Kidney (tissue), 14 donors: ENCODE results near the gene C3orf70. TPM values are rescaled to one million over a fixed set of nuclear protein-coding genes. Genes with fewer than 3 reads are reported as not detected.

Experiments used
- DNase-seq, 5 donors: peaks; one replicate each; pipeline ENCODE4 v3.0.0-alpha.2; 2013 to 2020
- FAIRE-seq: peaks from 2 replicates; lab custom pipeline; 2012; peaks lifted over from hg19 to GRCh38; lab: Jason Lieb, UNC
- H3K27ac ChIP-seq, 2 donors: one replicate each; pipeline ENCODE4 v1.7.0; 2013; ENCODE audit warnings: low read depth in 2 of 2, low read length in 2 of 2, inconsistent platforms in 1 of 2
- H3K27me3 ChIP-seq: one replicate; pipeline ENCODE4 v1.7.1; 2013; ENCODE audit warnings: low read length, inconsistent platforms; ENCODE audit not compliant: control insufficient read depth, insufficient read depth
- H3K36me3 ChIP-seq, 3 donors: one replicate each; pipeline versions ENCODE4 v1.7.0 to v1.7.1; 2013; ENCODE audit warnings: low read length in 3 of 3, control low read depth in 1 of 3, inconsistent platforms in 1 of 3; ENCODE audit not compliant: insufficient read depth in 3 of 3, control insufficient read depth in 2 of 3
- H3K4me1 ChIP-seq, 3 donors: one replicate each; pipeline versions ENCODE4 v1.7.0 to v1.7.1; 2013; ENCODE audit warnings: low read length in 3 of 3, inconsistent platforms in 1 of 3, low read depth in 1 of 3; ENCODE audit not compliant: control insufficient read depth in 2 of 3, insufficient read depth in 2 of 3
- H3K4me3 ChIP-seq, 3 donors: one replicate each; pipeline versions ENCODE4 v1.7.0 to v1.8.1; 2013; ENCODE audit warnings: low read length in 3 of 3, control low read depth in 1 of 3, inconsistent platforms in 1 of 3
- H3K9ac ChIP-seq, 3 donors: one replicate each; pipeline versions ENCODE4 v1.7.0 to v1.7.1; 2013; ENCODE audit warnings: low read length in 3 of 3, control low read depth in 1 of 3, inconsistent platforms in 1 of 3
- H3K9me3 ChIP-seq, 3 donors: one replicate each; pipeline versions ENCODE4 v1.7.0 to v1.7.1; 2013; ENCODE audit warnings: low read length in 3 of 3, control low read depth in 1 of 3, inconsistent platforms in 1 of 3; ENCODE audit not compliant: control insufficient read depth in 2 of 3, insufficient read depth in 1 of 3
- CTCF ChIP-seq: IDR thresholded peaks from 3 replicates; pipeline ENCODE4 v1.5.1; 2012; ENCODE audit warnings: mild to moderate bottlenecking, moderate library complexity, borderline replicate concordance; ENCODE audit not compliant: insufficient read depth; ENCODE audit errors: extremely low read depth
- intact Hi-C: fragments of 100-400 bp; cut with DNase I; formaldehyde crosslinking; loops from one replicate; pipeline ENCODE4 v1.11.1; 2022
- polyA plus RNA-seq: library from polyadenylated mRNA; stranded (reverse); fragments of 350-450 nt; fragmentation: Illumina TruSeq; extraction: RNeasy Lipid Tissue Mini Kit (QIAGEN cat#74804); gene quantifications from one replicate; pipeline ENCODE4 v1.2.3, GENCODE V29; 2014; ENCODE audit warnings: low read depth, low replicate concordance; ENCODE audit not compliant: insufficient read depth
- total RNA-seq: library from RNA; stranded (reverse); fragmentation: NEBNext Ultra II Directional; extraction: Animal tissue kit (Norgen Biotek cat#: 25700); gene quantifications from one replicate; pipeline ENCODE4 v1.2.1, GENCODE V29; 2021
- donor health status: control.
- donor health status: control.
- donor health status: control.
- donor health status: control.
- donor health status: control.
- donor health status: DM: yes; HTN: yes; CAD: no.
- donor health status: Normal renal cell carcinoma (clear cell type).

C3orf70 gene
- total and polyA plus RNA-seq, 2 donors from 2014 or later = 0.69 to 2.8 TPM

GRCh38 chr3:185060655-185061054 lies 92.2 kb downstream of the C3orf70 start:
- H3K9ac ChIP-seq = no peak overlapping the region
- TF ChIP-seq CTCF = no peak
- intact Hi-C loops = no loop called here
- no peaks in the 10 kb centered on the region for H3K27me3 ChIP-seq
- H3K36me3 ChIP-seq = no peaks in the 10 kb centered on the region
- H3K4me1 ChIP-seq = no peaks in the 10 kb centered on the region
- H3K4me3 ChIP-seq = no peak overlapping the region
- no peak overlapping the region for H3K27ac ChIP-seq
- H3K9me3 ChIP-seq = peaks cover 0 to 7% (median 0%) of the 10 kb centered on the region in 3 donors
- FAIRE-seq = no peak
- DNase-seq = no peak

GRCh38 chr3:185059766-185060165 lies 93.1 kb downstream of the C3orf70 start:
- intact Hi-C loops = no loop called here
- H3K27me3 ChIP-seq = no peaks in the 10 kb centered on the region
- no peak for FAIRE-seq

GRCh38 chr3:185058796-185059195 lies 94.1 kb downstream of the C3orf70 start:
- Histone ChIP-seq H3K9ac (no peak overlapping the region), H3K27me3 (no peaks in the 10 kb centered on the region), H3K9me3 (peaks cover 0 to 7% (median 0%) of the 10 kb centered on the region in 3 donors), H3K36me3 (no peaks in the 10 kb centered on the region), H3K4me3 (no peak overlapping the region), H3K27ac (no peak overlapping the region), H3K4me1 (no peaks in the 10 kb centered on the region)
- no peak for TF ChIP-seq CTCF
- intact Hi-C loops = no loop called here
- no peak for FAIRE-seq
- no peak for DNase-seq

More at GRCh38 chr3:185059766-185060165, 93.1 kb downstream of the C3orf70 start:
- no peak overlapping the region for H3K27ac ChIP-seq
- H3K4me3 ChIP-seq = no peak overlapping the region
- H3K9ac ChIP-seq = no peak overlapping the region
- no peaks in the 10 kb centered on the region for H3K4me1 ChIP-seq
- TF ChIP-seq CTCF = no peak
- no peaks in the 10 kb centered on the region for H3K36me3 ChIP-seq
- DNase-seq = no peak
- peaks cover 0 to 7% (median 0%) of the 10 kb centered on the region in 3 donors for H3K9me3 ChIP-seq

- Histone ChIP-seq H3K9ac (no peak overlapping the region), H3K4me3 (no peak overlapping the region), H3K27me3 (no peaks in the 10 kb centered on the region), H3K4me1 (no peaks in the 10 kb centered on the region), H3K36me3 (no peaks in the 10 kb centered on the region), H3K27ac (no peak overlapping the region), H3K9me3 (peaks cover 0 to 7% (median 0%) of the 10 kb centered on the region in 3 donors)
- intact Hi-C loops = no loop called here
- no peak for FAIRE-seq
- no peak for DNase-seq
- no peak for TF ChIP-seq CTCF
Measured at GRCh38 chr3:185057829-185058228, 95.0 kb downstream of the C3orf70 start.
